Measurements from ENCODE around the gene NFIX. TPM values are rescaled to one million over a fixed set of nuclear protein-coding genes. Genes with fewer than 3 reads are reported as not detected.

Gene NFIX
- total and polyA plus RNA-seq, 7 donors: 22.2 to 347 (median 220) TPM

GRCh38 chr19:12992729-12993128 is 2.5 kb upstream of the NFIX start:
- DNase-seq (no peak), ATAC-seq (no peak)
- no peaks in the 10 kb centered on the region for H3K27me3 ChIP-seq (ENCODE audit: insufficient read depth in 3 of 3, low read length in 2 of 3)
- intact Hi-C loops (cut with DNase I): no loop called here
- H3K9me3 ChIP-seq: no peaks in the 10 kb centered on the region
- peaks cover 6% of the 10 kb centered on the region for H3K4me1 ChIP-seq
- 93 to 96% (median 94%) methylated on average over 11 of the region's 11 CpGs for WGBS, 3 donors
- TF ChIP-seq, protein P1, sequence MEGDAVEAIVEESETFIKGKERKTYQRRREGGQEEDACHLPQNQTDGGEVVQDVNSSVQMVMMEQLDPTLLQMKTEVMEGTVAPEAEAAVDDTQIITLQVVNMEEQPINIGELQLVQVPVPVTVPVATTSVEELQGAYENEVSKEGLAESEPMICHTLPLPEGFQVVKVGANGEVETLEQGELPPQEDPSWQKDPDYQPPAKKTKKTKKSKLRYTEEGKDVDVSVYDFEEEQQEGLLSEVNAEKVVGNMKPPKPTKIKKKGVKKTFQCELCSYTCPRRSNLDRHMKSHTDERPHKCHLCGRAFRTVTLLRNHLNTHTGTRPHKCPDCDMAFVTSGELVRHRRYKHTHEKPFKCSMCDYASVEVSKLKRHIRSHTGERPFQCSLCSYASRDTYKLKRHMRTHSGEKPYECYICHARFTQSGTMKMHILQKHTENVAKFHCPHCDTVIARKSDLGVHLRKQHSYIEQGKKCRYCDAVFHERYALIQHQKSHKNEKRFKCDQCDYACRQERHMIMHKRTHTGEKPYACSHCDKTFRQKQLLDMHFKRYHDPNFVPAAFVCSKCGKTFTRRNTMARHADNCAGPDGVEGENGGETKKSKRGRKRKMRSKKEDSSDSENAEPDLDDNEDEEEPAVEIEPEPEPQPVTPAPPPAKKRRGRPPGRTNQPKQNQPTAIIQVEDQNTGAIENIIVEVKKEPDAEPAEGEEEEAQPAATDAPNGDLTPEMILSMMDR (IDR thresholded peaks at IDR 0.05): no peak
- H3K4me3 ChIP-seq: no peak overlapping the region
- H3K36me3 ChIP-seq (ENCODE audit: insufficient read depth in 1 of 2, low read depth in 1 of 2): no peaks in the 10 kb centered on the region
- H3K27ac ChIP-seq: peak overlapping the region; percentile 85

- intact Hi-C loops (cut with DNase I): no loop called here
- Histone ChIP-seq H3K36me3 (ENCODE audit: insufficient read depth in 1 of 2, low read depth in 1 of 2) (peaks cover 0 to under 1% of the 10 kb centered on the region in 2 donors), H3K27me3 (ENCODE audit: insufficient read depth in 3 of 3, low read length in 2 of 3) (no peaks in the 10 kb centered on the region), H3K4me3 (no peak overlapping the region), H3K9me3 (no peaks in the 10 kb centered on the region), H3K27ac (peak overlapping the region; percentile 85), H3K4me1 (peaks cover 14% of the 10 kb centered on the region)
- ATAC-seq (no peak), DNase-seq (no peak)
- WGBS, 3 donors: 81 to 93% (median 84%) methylated on average over 7 of the region's 7 CpGs
- TF ChIP-seq, protein P1 (IDR thresholded peaks at IDR 0.05): no peak
Observed at GRCh38 chr19:12993562-12993961, 1.7 kb upstream of the NFIX start.

DNA sequence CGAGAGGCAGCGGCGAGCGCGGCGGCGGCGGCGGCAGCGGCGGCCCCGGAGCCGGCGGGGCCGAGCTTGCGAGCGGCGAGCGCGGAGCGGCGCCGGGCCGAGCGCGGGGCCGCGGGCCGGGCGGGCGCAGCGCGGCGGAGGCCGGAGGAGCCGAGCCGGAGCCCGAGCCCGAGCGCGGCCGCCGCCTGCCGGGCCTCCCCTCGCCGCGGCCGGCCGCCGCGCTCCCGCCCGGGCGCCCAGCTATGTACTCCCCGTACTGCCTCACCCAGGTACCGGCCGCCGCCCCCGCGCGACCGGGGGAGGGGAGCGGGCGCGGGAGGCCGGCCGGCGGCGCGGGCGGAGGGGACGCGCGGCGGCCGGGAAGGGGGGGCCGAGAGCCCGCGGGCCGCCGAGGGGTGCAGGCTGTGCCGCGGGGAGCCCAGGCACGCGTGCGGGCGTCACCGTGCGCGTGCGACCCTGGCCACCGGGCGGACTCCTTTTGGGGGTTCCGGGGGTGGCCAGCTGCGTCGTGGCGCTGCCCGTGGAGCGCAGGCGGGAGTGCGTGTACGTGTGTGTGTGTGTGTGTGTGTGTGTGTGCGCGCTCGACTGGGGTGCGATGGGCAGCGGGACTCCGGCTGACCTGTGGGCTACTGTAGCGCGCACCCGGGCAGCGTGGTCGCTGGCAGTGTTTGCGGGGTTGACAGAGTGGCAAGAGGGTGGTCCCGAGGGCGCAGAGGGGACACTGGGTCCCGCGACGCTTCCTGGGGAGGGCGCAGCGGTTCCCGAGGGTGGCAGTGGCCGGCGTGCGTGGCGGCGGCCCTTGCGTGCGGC is 526 bp downstream of the NFIX start:
- WGBS, 3 donors: 0 to 1% (median 0%) methylated on average over 26 to 129 of the region's 129 CpGs
- Histone ChIP-seq H3K27me3 (ENCODE audit: insufficient read depth in 3 of 3, low read length in 2 of 3) (no peaks in the 10 kb centered on the region), H3K9me3 (no peaks in the 10 kb centered on the region), H3K4me3 (peak overlapping the region; percentile 95), H3K4me1 (peaks cover 36% of the 10 kb centered on the region), H3K27ac (peak overlapping the region; percentile 99), H3K36me3 (ENCODE audit: insufficient read depth in 1 of 2, low read depth in 1 of 2) (peaks cover 0 to 5% of the 10 kb centered on the region in 2 donors)
- TF ChIP-seq, protein P1 (IDR thresholded peaks at IDR 0.05): no peak
- intact Hi-C loops (cut with DNase I): loop anchor here in 1 of 2 donors (2.0 to 5.0 kb wide), 2 partner anchors 23 to 36 kb away; no protein-coding TSS in a partner anchor
- ATAC-seq (peak; percentile 35 to 43 (median 40)), DNase-seq (peak in 1 of 2 donors; percentile 83)

GRCh38 chr19:12996406-12997094 is 1.3 kb downstream of the NFIX start:
- Histone ChIP-seq H3K36me3 (ENCODE audit: insufficient read depth in 1 of 2, low read depth in 1 of 2) (peaks cover 0 to 5% of the 10 kb centered on the region in 2 donors), H3K27me3 (ENCODE audit: insufficient read depth in 3 of 3, low read length in 2 of 3) (no peaks in the 10 kb centered on the region), H3K27ac (peak overlapping the region; percentile 99), H3K4me1 (peaks cover 44% of the 10 kb centered on the region), H3K4me3 (peak overlapping the region; percentile 95), H3K9me3 (no peaks in the 10 kb centered on the region)
- DNase-seq (peak in 1 of 2 donors; percentile 83), ATAC-seq (peak; percentile 59 to 71 (median 68))
- intact Hi-C loops (cut with DNase I): loop anchor here in 1 of 2 donors (2.0 to 5.0 kb wide), 2 partner anchors 22 to 36 kb away; no protein-coding TSS in a partner anchor
- TF ChIP-seq, protein P1 (IDR thresholded peaks at IDR 0.05): no peak
- 1 to 7% (median 3%) methylated on average over 38 to 52 of the region's 52 CpGs for WGBS, 3 donors

Measured in psoas muscle (tissue), 8 donors.